DND-41 (cell line): Measurements from ENCODE around the gene FAM174A.

Source experiments
- ATAC-seq: fragments of 200-7000 bp; cut with Tn5 transposase; 3 replicates; pipeline ENCODE4 v1.9.1; 2021; ENCODE audit warnings: low read depth; ENCODE audit not compliant: insufficient read depth
- DNase-seq: peaks from one replicate; pipeline ENCODE4 v3.0.0-alpha.2; 2020
- H2AFZ ChIP-seq: 2 replicates; pipeline ENCODE4 v1.6.0; 2012; ENCODE audit warnings: low read depth, low read length
- H3K27ac ChIP-seq: 2 replicates; pipeline ENCODE4 v1.5.1; 2012; ENCODE audit warnings: low read length, inconsistent platforms
- H3K27me3 ChIP-seq: fragments of 200-600 bp; sonication (generic); 2 replicates; pipeline ENCODE4 v1.6.0; 2012; ENCODE audit warnings: low read length, mild to moderate bottlenecking, inconsistent platforms; ENCODE audit not compliant: insufficient read depth, poor library complexity
- H3K36me3 ChIP-seq: 2 replicates; pipeline ENCODE4 v1.5.1; 2012; ENCODE audit warnings: low read length, inconsistent platforms; ENCODE audit not compliant: insufficient read depth
- H3K4me1 ChIP-seq: 2 replicates; pipeline ENCODE4 v1.5.1; 2012; ENCODE audit warnings: mild to moderate bottlenecking, low read length; ENCODE audit not compliant: insufficient read depth
- H3K4me2 ChIP-seq: 2 replicates; pipeline ENCODE4 v1.6.0; 2012; ENCODE audit warnings: mild to moderate bottlenecking, moderate library complexity, low read length, inconsistent platforms; ENCODE audit not compliant: insufficient read depth
- H3K4me3 ChIP-seq, 2 experiments: fragments of 200-600 bp in 1 of 2; shearing (Covaris generic) in 1 of 2; 2 replicates each; pipeline ENCODE4 v1.5.1; 2012 to 2016; ENCODE audit warnings: inconsistent platforms in 2 of 2, low read length in 2 of 2, mild to moderate bottlenecking in 2 of 2, low read depth in 1 of 2, moderate library complexity in 1 of 2
- H3K79me2 ChIP-seq: 2 replicates; pipeline ENCODE4 v1.6.0; 2012; ENCODE audit warnings: low read length, inconsistent platforms; ENCODE audit not compliant: insufficient read depth
- H3K9ac ChIP-seq: 2 replicates; pipeline ENCODE4 v1.6.0; 2012; ENCODE audit warnings: low read depth, mild to moderate bottlenecking, inconsistent platforms, low read length, moderate library complexity
- H3K9me3 ChIP-seq: 2 replicates; pipeline ENCODE4 v1.5.1; 2012; ENCODE audit warnings: low read length, moderate library complexity, mild to moderate bottlenecking, inconsistent platforms; ENCODE audit not compliant: insufficient read depth, severe bottlenecking
- H4K20me1 ChIP-seq: 2 replicates; pipeline ENCODE4 v1.6.0; 2012; ENCODE audit warnings: low read length; ENCODE audit not compliant: insufficient read depth
- CTCF ChIP-seq: IDR thresholded peaks from 2 replicates; pipeline ENCODE4 v1.5.1; 2012; ENCODE audit warnings: borderline replicate concordance, low read length, moderate library complexity, mild to moderate bottlenecking; ENCODE audit not compliant: poor library complexity, severe bottlenecking; ENCODE audit errors: extremely low read depth
- EZH2 ChIP-seq: IDR thresholded peaks from 3 replicates; pipeline ENCODE4 v1.6.1; 2012; ENCODE audit warnings: borderline replicate concordance, low read depth, mild to moderate bottlenecking, moderate library complexity, low read length, inconsistent platforms; ENCODE audit not compliant: severe bottlenecking

The FAM174A gene

GRCh38 chr5:100614308-100614707 lies 79.1 kb downstream of the FAM174A start:
- Histone ChIP-seq H3K4me1 (no peaks in the 10 kb centered on the region), H3K36me3 (no peaks in the 10 kb centered on the region), H3K4me2 (no peak overlapping the region), H3K79me2 (no peaks in the 10 kb centered on the region), H3K27ac (no peak overlapping the region), H3K27me3 (no peaks in the 10 kb centered on the region), H2AFZ (no peak overlapping the region), H3K9me3 (no peaks in the 10 kb centered on the region), H3K4me3 (no peak overlapping the region), H3K9ac (no peak overlapping the region), H4K20me1 (no peaks in the 10 kb centered on the region)
- ATAC-seq (no peak), DNase-seq (no peak)
- no peak for TF ChIP-seq EZH2
- TF ChIP-seq CTCF: no peak

GRCh38 chr5:100615362-100615761 lies 80.2 kb downstream of the FAM174A start:
- H3K9ac ChIP-seq: no peak overlapping the region
- no peak overlapping the region for H3K4me3 ChIP-seq
- ATAC-seq (no peak), DNase-seq (no peak)
- H3K79me2 ChIP-seq: no peaks in the 10 kb centered on the region
- no peak overlapping the region for H2AFZ ChIP-seq
- no peaks in the 10 kb centered on the region for H3K27me3 ChIP-seq
- no peak overlapping the region for H3K4me2 ChIP-seq
- no peaks in the 10 kb centered on the region for H4K20me1 ChIP-seq
- H3K9me3 ChIP-seq: no peaks in the 10 kb centered on the region
- H3K27ac ChIP-seq: no peak overlapping the region
- H3K4me1 ChIP-seq: no peaks in the 10 kb centered on the region
- H3K36me3 ChIP-seq: no peaks in the 10 kb centered on the region
- no peak for TF ChIP-seq CTCF
- TF ChIP-seq EZH2: no peak

GRCh38 chr5:100616291-100616690 lies 81.1 kb downstream of the FAM174A start:
- Histone ChIP-seq H3K9ac (no peak overlapping the region), H3K9me3 (no peaks in the 10 kb centered on the region), H3K4me1 (no peaks in the 10 kb centered on the region), H3K4me2 (no peak overlapping the region), H3K27ac (no peak overlapping the region), H3K27me3 (no peaks in the 10 kb centered on the region), H3K79me2 (no peaks in the 10 kb centered on the region), H2AFZ (no peak overlapping the region), H3K36me3 (no peaks in the 10 kb centered on the region), H4K20me1 (no peaks in the 10 kb centered on the region), H3K4me3 (no peak overlapping the region)
- DNase-seq: no peak
- ATAC-seq: no peak
- no peak for TF ChIP-seq CTCF

- no peak overlapping the region for H3K4me2 ChIP-seq
- TF ChIP-seq EZH2 (no peak), CTCF (no peak)
- no peaks in the 10 kb centered on the region for H3K4me1 ChIP-seq
- no peak overlapping the region for H3K4me3 ChIP-seq
- H3K27ac ChIP-seq: no peak overlapping the region
- no peaks in the 10 kb centered on the region for H4K20me1 ChIP-seq
- no peaks in the 10 kb centered on the region for H3K36me3 ChIP-seq
- no peak overlapping the region for H3K9ac ChIP-seq
- ATAC-seq: no peak
- H2AFZ ChIP-seq: no peak overlapping the region
- no peaks in the 10 kb centered on the region for H3K9me3 ChIP-seq
- no peak for DNase-seq
- no peaks in the 10 kb centered on the region for H3K79me2 ChIP-seq
- H3K27me3 ChIP-seq: no peaks in the 10 kb centered on the region
Observed at GRCh38 chr5:100616981-100617380, 81.8 kb downstream of the FAM174A start.
